Dendritic cell treated with granulocyte-macrophage colony-stimulating factor and Interleukin-4, amounts not matched to agents 40 ng/mL and 50 ng/mL, for 4 days (primary cell): ENCODE data around the gene KCNA10.

Source experiments
- H3K27ac Mint-ChIP-seq: one replicate; pipeline ENCODE4 v1.8.0; 2022; ENCODE audit warnings: mild to moderate bottlenecking, mixed read lengths
- H3K27me3 Mint-ChIP-seq: one replicate; pipeline ENCODE4 v1.8.0; 2022; ENCODE audit warnings: mild to moderate bottlenecking, mixed read lengths
- H3K36me3 Mint-ChIP-seq: one replicate; pipeline ENCODE4 v1.8.0; 2022; ENCODE audit warnings: low read depth, mixed read lengths
- H3K4me1 Mint-ChIP-seq: one replicate; pipeline ENCODE4 v1.8.0; 2022; ENCODE audit warnings: low read depth, mixed read lengths
- H3K4me3 Mint-ChIP-seq: one replicate; pipeline ENCODE4 v1.8.0; 2022; ENCODE audit warnings: mild to moderate bottlenecking, moderate library complexity, mixed read lengths
- H3K9me3 Mint-ChIP-seq: one replicate; pipeline ENCODE4 v1.8.0; 2022; ENCODE audit warnings: mixed read lengths
- intact Hi-C: fragments of 100-400 bp; cut with micrococcal nuclease; formaldehyde crosslinking; loops from one replicate; pipeline ENCODE4 v1.15.0; 2022

Gene KCNA10

GRCh38 chr1:110488867-110489266 is 30.1 kb downstream of the KCNA10 start:
- Mint-ChIP-seq H3K4me1 (peaks cover 18% of the 10 kb centered on the region), H3K27ac (no peak overlapping the region)

GRCh38 chr1:110488161-110488560 is 30.8 kb downstream of the KCNA10 start:
- Mint-ChIP-seq H3K4me3 (no peak overlapping the region), H3K36me3 (no peaks in the 10 kb centered on the region), H3K9me3 (no peaks in the 10 kb centered on the region), H3K4me1 (peaks cover 14% of the 10 kb centered on the region), H3K27me3 (peaks cover 14% of the 10 kb centered on the region), H3K27ac (no peak overlapping the region)
- intact Hi-C loops, result no loop called here

More at GRCh38 chr1:110488867-110489266, 30.1 kb downstream of the KCNA10 start:
- Mint-ChIP-seq H3K9me3 (no peaks in the 10 kb centered on the region), H3K4me3 (no peak overlapping the region), H3K36me3 (no peaks in the 10 kb centered on the region), H3K27me3 (peaks cover 7% of the 10 kb centered on the region)
- intact Hi-C loops, result no loop called here

DNA sequence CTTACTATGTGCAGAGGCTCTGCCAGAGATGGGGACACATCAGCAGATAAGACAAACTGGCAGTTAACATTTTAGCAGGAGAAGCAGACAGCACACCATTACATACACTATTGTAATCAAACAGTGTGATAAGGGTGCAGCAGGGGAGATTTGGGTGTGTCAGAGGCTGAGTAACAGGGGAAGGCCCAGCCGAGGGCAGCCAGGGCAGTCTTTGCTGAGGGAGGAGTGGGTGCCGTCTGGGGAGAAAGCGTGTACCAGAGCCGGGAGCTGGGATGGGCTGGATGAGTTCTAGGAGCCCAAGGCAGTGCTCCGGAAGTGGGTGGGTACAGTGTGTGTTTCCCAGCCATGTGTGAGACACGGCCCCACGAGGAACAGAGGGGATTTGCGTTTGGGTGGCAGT is 31.2 kb downstream of the KCNA10 start:
- Mint-ChIP-seq H3K27me3 (peaks cover 17% of the 10 kb centered on the region), H3K4me1 (peaks cover 16% of the 10 kb centered on the region), H3K4me3 (no peak overlapping the region), H3K9me3 (no peaks in the 10 kb centered on the region), H3K36me3 (no peaks in the 10 kb centered on the region), H3K27ac (no peak overlapping the region)
- intact Hi-C loops, result no loop called here

DNA sequence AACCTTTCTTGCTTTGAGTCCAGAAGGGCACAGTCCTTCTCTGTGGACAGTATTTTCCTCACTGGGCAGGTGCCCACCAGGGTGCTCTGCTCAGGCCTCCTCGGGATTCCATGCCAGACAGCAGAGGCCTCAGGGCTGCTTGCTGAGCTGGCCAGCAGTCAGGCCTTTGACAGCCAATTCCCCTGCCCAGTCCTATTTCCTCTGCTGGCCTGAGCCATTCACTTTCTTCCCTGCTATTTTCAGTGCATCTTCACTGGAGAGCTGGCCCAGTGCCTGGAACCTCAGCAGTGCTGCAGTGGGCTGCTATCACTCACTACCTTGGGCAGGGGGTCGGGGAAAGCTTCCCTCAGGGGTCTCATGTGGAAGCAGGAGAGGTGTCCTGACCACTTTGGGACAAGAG is 33.2 kb downstream of the KCNA10 start:
- Mint-ChIP-seq H3K9me3 (no peaks in the 10 kb centered on the region), H3K36me3 (no peaks in the 10 kb centered on the region), H3K27me3 (peaks cover 18% of the 10 kb centered on the region), H3K4me1 (peaks cover 13% of the 10 kb centered on the region), H3K4me3 (no peak overlapping the region), H3K27ac (no peak overlapping the region)
- intact Hi-C loops, result no loop called here

DNA sequence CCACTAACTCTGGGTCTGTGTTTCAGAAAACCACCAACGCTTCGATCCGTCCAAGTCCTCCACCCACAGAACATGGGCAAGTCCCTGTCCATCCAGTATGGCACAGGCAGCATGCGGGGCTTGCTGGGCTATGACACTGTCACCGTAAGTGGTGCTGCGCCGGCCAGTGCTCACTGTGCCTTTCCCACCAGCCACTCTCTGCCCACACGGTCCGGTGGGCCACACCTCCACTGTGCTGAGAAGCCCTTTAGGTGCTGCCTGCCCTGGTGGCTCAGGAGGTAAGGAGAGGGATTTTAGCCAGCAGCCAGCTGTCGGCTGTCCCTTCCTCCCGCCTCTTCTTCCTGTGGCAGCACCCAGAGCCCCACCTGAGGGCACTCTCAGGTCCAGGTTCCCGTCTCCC is 34.2 kb downstream of the KCNA10 start:
- H3K4me1 Mint-ChIP-seq, result peaks cover 13% of the 10 kb centered on the region
- no peak overlapping the region for H3K27ac Mint-ChIP-seq
- H3K9me3 Mint-ChIP-seq, result no peaks in the 10 kb centered on the region
- H3K4me3 Mint-ChIP-seq, result no peak overlapping the region
- H3K36me3 Mint-ChIP-seq, result no peaks in the 10 kb centered on the region
- intact Hi-C loops, result no loop called here
- H3K27me3 Mint-ChIP-seq, result peaks cover 18% of the 10 kb centered on the region

DNA sequence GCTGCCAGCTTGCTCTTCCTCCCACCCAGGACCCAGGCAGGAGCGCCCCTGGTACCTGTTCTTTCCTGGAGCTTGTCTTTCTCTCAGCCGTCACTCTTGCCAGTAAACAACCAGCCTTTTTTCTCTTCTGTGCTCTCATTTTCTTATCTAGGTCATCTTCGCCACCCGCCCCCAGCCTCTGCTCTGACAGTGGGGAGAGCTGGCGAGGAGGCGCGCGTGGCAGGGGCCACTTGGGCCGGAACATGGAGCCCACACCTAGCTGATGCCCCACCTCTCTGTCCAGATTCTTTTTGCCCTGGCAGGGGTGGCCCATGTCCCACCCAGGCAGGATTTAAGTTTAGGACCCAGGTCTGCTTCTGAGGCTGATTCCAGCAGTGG is 35.7 kb downstream of the KCNA10 start:
- Mint-ChIP-seq H3K27ac (no peak overlapping the region), H3K4me1 (peaks cover 13% of the 10 kb centered on the region), H3K4me3 (no peak overlapping the region), H3K9me3 (no peaks in the 10 kb centered on the region), H3K27me3 (peaks cover 18% of the 10 kb centered on the region), H3K36me3 (no peaks in the 10 kb centered on the region)
- intact Hi-C loops, result no loop called here

- Mint-ChIP-seq H3K4me3 (no peak overlapping the region), H3K9me3 (no peaks in the 10 kb centered on the region), H3K27me3 (peaks cover 18% of the 10 kb centered on the region), H3K27ac (no peak overlapping the region), H3K36me3 (no peaks in the 10 kb centered on the region), H3K4me1 (peaks cover 13% of the 10 kb centered on the region)
- intact Hi-C loops, result no loop called here
Observed at GRCh38 chr1:110482662-110483307, 36.2 kb downstream of the KCNA10 start.

DNA sequence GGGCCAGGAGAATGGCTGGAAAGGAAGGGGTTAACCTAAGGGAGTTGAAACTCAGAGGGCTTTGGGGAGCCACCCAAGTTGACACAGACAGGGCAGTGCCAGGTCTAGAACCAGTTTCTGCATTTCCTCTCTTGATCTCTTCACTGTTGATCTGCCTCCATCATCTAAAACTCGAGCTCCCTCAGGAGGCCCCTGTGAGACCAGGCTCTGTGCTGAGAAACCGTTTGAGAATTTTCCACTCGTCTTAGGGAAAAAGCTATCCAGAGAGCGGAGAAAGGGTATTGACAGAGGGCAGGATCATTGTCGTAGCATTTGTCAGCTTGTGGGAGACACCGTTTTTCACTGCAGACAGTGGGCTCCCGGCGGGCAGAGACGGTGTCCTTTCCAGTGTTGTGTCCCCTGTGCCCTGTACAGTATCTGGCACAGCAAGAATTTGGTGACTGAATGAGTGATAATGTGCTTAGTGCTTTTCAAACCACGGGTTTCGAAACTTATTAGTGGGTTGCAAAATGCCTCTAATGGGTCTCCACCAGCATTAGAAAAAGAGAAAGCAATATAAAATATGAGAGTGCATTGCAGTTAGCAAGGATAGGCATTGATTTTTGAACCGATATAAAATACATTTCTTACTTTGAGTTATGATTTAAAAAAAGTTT is 36.9 kb downstream of the KCNA10 start:
- Mint-ChIP-seq H3K4me3 (no peak overlapping the region), H3K4me1 (peaks cover 13% of the 10 kb centered on the region), H3K36me3 (no peaks in the 10 kb centered on the region), H3K27ac (no peak overlapping the region), H3K9me3 (no peaks in the 10 kb centered on the region), H3K27me3 (peaks cover 18% of the 10 kb centered on the region)
- intact Hi-C loops, result no loop called here

DNA sequence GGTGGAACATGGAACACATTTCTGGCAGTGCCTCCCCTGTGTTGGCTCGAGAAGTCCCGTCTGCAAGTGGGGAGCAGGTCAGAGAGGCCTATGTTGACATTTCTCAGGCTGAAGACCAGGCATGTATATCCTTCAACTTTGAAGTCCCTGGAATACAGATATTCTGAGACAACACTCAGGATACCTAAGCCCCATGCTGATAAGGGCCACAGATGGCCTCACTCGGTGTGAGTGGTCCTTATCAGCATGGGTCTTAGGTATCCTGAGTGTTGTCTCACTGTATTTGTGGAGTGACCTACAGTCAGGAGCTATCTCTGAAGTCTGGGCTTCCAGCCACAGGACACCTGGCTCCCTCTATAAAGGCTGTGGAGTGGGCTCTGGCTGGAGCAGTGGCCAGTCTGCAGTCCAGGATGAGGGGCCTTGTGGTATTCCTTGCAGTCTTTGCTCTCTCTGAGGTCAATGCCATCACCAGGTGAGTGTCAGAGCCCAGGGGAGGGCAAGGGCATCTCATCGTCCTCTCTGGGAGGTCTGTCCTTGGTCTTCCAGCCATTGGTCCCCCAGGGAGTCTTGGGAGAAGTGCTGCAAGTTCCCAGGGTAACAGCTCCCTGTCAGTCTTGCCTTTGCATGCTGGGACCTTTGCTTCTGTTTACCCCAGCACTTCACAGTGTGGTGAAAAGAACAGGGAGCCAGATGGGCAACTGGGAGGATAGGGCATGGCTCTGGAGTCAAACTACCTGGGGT is 38.4 kb downstream of the KCNA10 start:
- Mint-ChIP-seq H3K4me1 (peaks cover 23% of the 10 kb centered on the region), H3K27me3 (peaks cover 22% of the 10 kb centered on the region), H3K9me3 (no peaks in the 10 kb centered on the region), H3K36me3 (no peaks in the 10 kb centered on the region), H3K4me3 (no peak overlapping the region), H3K27ac (no peak overlapping the region)
- intact Hi-C loops, result no loop called here

- no peaks in the 10 kb centered on the region for H3K9me3 Mint-ChIP-seq
- no peaks in the 10 kb centered on the region for H3K36me3 Mint-ChIP-seq
- peaks cover 25% of the 10 kb centered on the region for H3K4me1 Mint-ChIP-seq
- H3K27me3 Mint-ChIP-seq, result peaks cover 15% of the 10 kb centered on the region
- intact Hi-C loops, result no loop called here
- H3K4me3 Mint-ChIP-seq, result no peak overlapping the region
- no peak overlapping the region for H3K27ac Mint-ChIP-seq
Observed at GRCh38 chr1:110478886-110479285, 40.1 kb downstream of the KCNA10 start.

- Mint-ChIP-seq H3K4me1 (peaks cover 21% of the 10 kb centered on the region), H3K27ac (no peak overlapping the region), H3K4me3 (no peak overlapping the region), H3K9me3 (no peaks in the 10 kb centered on the region), H3K27me3 (peaks cover 8% of the 10 kb centered on the region), H3K36me3 (no peaks in the 10 kb centered on the region)
- intact Hi-C loops, result no loop called here
Observed at GRCh38 chr1:110477967-110478640, 40.9 kb downstream of the KCNA10 start.

DNA sequence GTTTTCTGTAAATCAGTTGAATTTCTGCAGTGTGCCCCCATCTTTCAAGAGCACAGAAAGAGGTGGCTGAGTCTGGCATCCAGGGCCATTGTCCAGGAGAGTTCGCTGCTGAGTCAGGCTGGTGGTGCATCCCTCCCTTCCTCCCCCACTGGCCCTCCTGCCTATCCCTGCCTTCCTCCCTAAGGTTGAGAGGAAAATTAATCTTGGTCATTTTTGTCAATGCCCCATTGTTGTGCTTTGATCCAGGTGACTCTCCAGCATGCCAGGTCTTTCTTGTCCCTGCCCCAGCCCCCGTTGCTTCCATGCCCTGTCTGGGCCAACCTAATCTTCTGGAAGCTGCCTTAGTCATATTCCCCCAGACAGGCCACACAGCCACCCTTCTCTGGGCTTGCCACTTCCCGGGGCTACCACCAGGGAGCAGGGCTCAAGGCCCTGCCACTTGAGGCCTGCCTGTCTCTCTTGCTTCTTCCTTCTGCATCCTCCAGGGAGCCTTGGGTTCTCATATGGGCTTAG is 41.5 kb downstream of the KCNA10 start:
- intact Hi-C loops, result no loop called here
- no peaks in the 10 kb centered on the region for H3K9me3 Mint-ChIP-seq
- no peak overlapping the region for H3K4me3 Mint-ChIP-seq
- no peaks in the 10 kb centered on the region for H3K36me3 Mint-ChIP-seq
- no peak overlapping the region for H3K27ac Mint-ChIP-seq
- H3K27me3 Mint-ChIP-seq, result peaks cover 6% of the 10 kb centered on the region
- H3K4me1 Mint-ChIP-seq, result peaks cover 15% of the 10 kb centered on the region

- Mint-ChIP-seq H3K4me3 (no peak overlapping the region), H3K27ac (no peak overlapping the region), H3K9me3 (no peaks in the 10 kb centered on the region), H3K36me3 (no peaks in the 10 kb centered on the region), H3K4me1 (peaks cover 12% of the 10 kb centered on the region), H3K27me3 (peaks cover 6% of the 10 kb centered on the region)
- intact Hi-C loops, result no loop called here
Observed at GRCh38 chr1:110477041-110477440, 41.9 kb downstream of the KCNA10 start.
